ENCODE data around the gene ST6GALNAC2. TPM values are rescaled to one million over a fixed set of nuclear protein-coding genes. Genes with fewer than 3 reads are reported as not detected.

The ST6GALNAC2 gene
- 0.62 and 1.2 TPM in 2 replicates for total RNA-seq
- long read RNA-seq, result 0 reads

DNA sequence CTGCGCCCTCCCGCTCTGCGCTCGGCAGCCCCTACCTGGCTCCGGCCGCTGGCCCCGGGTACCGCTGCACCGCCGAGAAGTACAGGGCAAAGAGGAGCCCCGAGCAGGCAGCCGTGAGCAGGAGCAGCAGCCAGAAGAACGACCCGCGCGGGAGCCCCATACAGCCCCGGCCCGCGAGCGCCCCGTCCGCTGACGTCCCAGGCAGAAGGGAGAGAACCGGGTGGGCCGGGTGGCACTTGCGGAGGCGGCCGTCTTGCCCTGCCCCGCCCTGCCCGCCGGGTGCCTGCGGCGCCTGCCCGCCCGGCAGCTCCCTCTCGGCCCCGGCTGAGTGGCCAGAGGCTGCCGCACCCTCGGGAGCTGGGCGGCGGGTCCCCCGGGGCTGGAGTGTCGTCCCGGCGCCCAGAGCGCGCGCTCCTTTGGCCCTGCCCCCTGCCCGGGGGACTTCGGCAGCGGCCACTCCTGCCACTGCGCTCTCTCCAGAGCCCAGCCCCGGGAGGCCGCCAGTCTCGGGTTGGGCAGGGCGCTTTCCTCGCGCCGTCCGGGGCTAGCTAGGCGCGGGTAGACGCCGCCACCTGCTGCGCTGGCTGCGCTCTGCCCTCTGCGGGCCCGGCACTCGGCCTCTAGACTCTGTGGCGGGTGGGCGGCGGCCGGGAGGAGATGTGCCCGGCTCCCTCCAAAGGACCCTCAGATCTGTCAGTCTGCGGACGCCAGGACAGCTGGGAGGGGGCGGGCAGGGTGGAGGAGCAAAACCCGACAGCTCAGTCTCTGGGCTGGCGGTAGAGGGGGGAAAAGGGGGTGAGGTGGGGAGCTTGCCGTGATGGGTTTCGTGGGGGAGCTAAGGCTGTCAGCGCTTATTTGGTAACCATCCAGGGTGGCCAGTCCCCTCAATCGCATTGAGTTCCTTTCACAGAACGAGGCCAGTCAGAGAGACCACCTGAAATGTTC is at the start of gene ST6GALNAC2:
TSS of gene ST6GALNAC2 (minus strand) at position 212 of the 945 bp plus-strand sequence. CDS start at position 160, 52 bp downstream.
- Mint-ChIP-seq H3K4me3 (ENCODE audit: low read depth) (peak within 1 kb of the TSS; percentile 64), H3K27me3 (peaks cover 58% of the 10 kb centered on the region), H3K9me3 (ENCODE audit: low read depth) (no peaks in the 10 kb centered on the region), H3K27ac (no peak within 1 kb of the TSS), H3K36me3 (ENCODE audit: insufficient read depth) (no peaks in the 10 kb centered on the region), H3K4me1 (ENCODE audit: low read depth) (no peaks in the 10 kb centered on the region)
- DNase-seq (ENCODE audit: low spot score, unreplicated experiment), result peak; percentile 58
- TF ChIP-seq, protein P1, sequence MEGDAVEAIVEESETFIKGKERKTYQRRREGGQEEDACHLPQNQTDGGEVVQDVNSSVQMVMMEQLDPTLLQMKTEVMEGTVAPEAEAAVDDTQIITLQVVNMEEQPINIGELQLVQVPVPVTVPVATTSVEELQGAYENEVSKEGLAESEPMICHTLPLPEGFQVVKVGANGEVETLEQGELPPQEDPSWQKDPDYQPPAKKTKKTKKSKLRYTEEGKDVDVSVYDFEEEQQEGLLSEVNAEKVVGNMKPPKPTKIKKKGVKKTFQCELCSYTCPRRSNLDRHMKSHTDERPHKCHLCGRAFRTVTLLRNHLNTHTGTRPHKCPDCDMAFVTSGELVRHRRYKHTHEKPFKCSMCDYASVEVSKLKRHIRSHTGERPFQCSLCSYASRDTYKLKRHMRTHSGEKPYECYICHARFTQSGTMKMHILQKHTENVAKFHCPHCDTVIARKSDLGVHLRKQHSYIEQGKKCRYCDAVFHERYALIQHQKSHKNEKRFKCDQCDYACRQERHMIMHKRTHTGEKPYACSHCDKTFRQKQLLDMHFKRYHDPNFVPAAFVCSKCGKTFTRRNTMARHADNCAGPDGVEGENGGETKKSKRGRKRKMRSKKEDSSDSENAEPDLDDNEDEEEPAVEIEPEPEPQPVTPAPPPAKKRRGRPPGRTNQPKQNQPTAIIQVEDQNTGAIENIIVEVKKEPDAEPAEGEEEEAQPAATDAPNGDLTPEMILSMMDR (IDR thresholded peaks at IDR 0.05; ENCODE audit: unreplicated experiment), result no peak

DNA sequence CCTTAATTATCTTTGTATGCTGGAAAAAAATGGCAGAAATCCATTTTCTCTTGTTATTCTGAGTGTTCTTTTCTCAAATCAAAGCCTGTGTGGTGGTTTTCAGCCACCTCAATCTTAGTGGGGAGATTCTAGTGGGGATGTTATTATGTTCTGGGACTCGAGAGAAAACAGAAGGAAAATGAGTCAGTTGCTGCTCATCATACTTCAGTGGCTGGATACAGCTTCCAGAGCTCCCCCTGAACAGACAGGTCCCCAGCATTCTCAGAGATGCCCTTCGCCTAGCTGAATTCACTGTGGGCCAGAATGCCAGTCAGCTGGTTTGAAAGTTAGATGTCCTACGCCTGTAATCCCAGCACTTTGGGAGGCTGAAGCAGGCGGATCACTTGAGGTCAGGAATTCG is 49.4 kb upstream of the ST6GALNAC2 start:
- no peak overlapping the region for H3K4me3 Mint-ChIP-seq (ENCODE audit: low read depth)
- TF ChIP-seq, protein P1 (IDR thresholded peaks at IDR 0.05; ENCODE audit: unreplicated experiment), result no peak
- no peak overlapping the region for H3K27ac Mint-ChIP-seq
- no peaks in the 10 kb centered on the region for H3K9me3 Mint-ChIP-seq (ENCODE audit: low read depth)
- peaks cover 43% of the 10 kb centered on the region for H3K4me1 Mint-ChIP-seq (ENCODE audit: low read depth)
- no peaks in the 10 kb centered on the region for H3K27me3 Mint-ChIP-seq
- no peak for DNase-seq (ENCODE audit: low spot score, unreplicated experiment)
- no peaks in the 10 kb centered on the region for H3K36me3 Mint-ChIP-seq (ENCODE audit: insufficient read depth)

DNA sequence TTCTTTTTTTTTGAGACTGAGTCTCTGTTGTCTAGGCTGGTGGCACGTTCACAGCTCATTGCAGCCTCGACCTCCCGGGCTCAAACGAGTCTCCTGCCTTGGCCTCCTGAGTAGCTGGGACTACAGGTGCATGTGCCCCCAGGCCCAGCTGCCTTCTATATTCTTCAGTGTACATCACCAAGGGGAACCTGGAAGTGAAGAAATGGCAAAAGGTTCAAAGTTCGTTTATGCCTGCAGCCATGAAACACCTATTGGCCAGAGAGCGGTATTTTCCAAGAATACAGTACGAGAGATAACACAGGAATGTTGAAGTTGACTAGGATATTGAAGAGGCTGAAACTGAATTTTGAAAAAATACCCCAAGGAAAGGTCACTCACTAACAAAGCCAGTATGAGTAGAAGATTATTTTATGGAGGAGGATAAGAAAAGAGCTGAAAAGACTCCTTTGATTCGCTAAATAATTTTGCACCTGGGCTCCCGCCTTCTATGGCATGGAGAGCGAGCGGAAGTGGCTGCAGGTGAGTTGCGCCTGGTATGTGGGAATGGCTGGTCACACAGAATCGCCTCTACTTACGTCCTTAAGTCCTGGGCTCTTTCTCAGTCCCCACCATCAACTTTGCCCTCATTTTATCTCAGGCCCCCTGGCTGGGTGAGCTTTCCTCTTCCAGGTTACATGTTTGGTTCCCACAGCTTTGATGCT is 48.1 kb upstream of the ST6GALNAC2 start:
- Mint-ChIP-seq H3K9me3 (ENCODE audit: low read depth) (no peaks in the 10 kb centered on the region), H3K27ac (peak overlapping the region; percentile 71), H3K36me3 (ENCODE audit: insufficient read depth) (no peaks in the 10 kb centered on the region), H3K4me3 (ENCODE audit: low read depth) (no peak overlapping the region), H3K4me1 (ENCODE audit: low read depth) (peaks cover 35% of the 10 kb centered on the region), H3K27me3 (no peaks in the 10 kb centered on the region)
- no peak for DNase-seq (ENCODE audit: low spot score, unreplicated experiment)
- TF ChIP-seq, protein P1 (IDR thresholded peaks at IDR 0.05; ENCODE audit: unreplicated experiment), result no peak

DNA sequence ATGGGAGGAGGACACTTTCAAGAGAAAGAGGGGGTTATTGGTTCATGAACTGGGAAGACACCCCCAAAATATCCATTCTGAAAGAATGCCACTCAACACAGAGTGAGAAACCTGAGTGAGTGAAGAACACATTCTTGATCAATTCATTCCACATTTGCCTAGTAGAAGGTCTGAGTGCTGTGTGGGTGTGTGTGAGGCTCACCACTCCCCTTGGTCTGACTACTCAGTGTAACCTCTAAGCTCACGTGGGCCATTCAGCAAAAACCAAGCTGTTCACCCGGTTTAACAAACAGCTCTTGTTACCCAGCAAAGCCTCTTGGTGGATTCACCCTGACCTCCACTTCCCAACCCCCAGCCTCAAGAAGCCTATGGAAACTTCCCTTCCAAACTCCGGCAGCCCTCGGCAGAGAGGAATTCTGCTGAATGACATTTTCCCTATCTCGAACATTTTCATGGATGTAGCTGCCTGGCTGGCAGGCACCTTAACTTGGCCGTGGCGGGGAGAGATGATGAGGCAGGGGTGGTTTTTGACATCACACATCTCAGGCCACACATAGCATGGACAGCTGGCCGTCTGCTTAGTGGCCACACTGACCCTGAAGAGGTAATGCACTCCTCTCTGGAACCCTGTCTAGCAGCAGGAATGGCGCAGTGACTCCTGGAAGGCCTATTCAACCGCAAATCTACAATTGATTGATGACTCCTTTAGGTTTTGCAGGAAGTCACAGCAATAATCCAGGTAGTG is 46.3 kb upstream of the ST6GALNAC2 start:
- Mint-ChIP-seq H3K27me3 (no peaks in the 10 kb centered on the region), H3K27ac (peak overlapping the region; percentile 87), H3K36me3 (ENCODE audit: insufficient read depth) (no peaks in the 10 kb centered on the region), H3K9me3 (ENCODE audit: low read depth) (no peaks in the 10 kb centered on the region), H3K4me3 (ENCODE audit: low read depth) (peak overlapping the region; percentile 7), H3K4me1 (ENCODE audit: low read depth) (peaks cover 28% of the 10 kb centered on the region)
- TF ChIP-seq, protein P1 (IDR thresholded peaks at IDR 0.05; ENCODE audit: unreplicated experiment), result no peak
- DNase-seq (ENCODE audit: low spot score, unreplicated experiment), result no peak

DNA sequence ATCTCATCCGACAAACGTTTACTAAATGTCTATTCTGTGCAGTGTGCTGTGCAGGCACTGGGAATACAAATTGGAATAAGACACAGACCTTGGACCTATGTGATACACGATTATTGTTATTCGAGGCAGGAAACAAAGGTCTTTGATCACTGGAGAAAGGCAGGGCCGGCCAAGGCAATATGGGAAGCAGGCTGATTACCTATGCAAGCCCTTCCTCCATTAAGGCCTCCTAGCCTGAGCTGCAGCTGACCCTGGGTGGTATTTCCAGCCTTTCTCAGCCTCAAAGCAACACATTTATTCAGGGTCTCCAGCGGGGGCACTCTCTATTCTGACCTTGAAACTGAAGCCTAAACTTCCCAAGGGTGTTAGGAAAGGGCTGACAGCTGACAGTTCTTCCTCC is 44.5 kb upstream of the ST6GALNAC2 start:
- TF ChIP-seq, protein P1 (IDR thresholded peaks at IDR 0.05; ENCODE audit: unreplicated experiment), result no peak
- H3K27ac Mint-ChIP-seq, result no peak overlapping the region
- H3K36me3 Mint-ChIP-seq (ENCODE audit: insufficient read depth), result peaks cover 2% of the 10 kb centered on the region
- peaks cover 20% of the 10 kb centered on the region for H3K4me1 Mint-ChIP-seq (ENCODE audit: low read depth)
- no peaks in the 10 kb centered on the region for H3K9me3 Mint-ChIP-seq (ENCODE audit: low read depth)
- H3K27me3 Mint-ChIP-seq, result peaks cover 3% of the 10 kb centered on the region
- DNase-seq (ENCODE audit: low spot score, unreplicated experiment), result no peak
- H3K4me3 Mint-ChIP-seq (ENCODE audit: low read depth), result no peak overlapping the region

All from progenitor cell of endocrine pancreas (in vitro differentiated cells).